WERI-Rb-1 (cell line): ENCODE data around the gene PPP1R27.
A peak's percentile ranks its signal among the peaks of the same experiment; 100 is the strongest.

Experiments used
- DNase-seq: peaks from one replicate; pipeline ENCODE4 v3.0.0-alpha.2; 2020
- H3K27ac ChIP-seq: fragments of 250-450 bp; sonication (Bioruptor Pico); 2 replicates; pipeline ENCODE4 v1.5.1; 2020; ENCODE audit warnings: mild to moderate bottlenecking, moderate library complexity
- H3K27me3 ChIP-seq: fragments of 250-450 bp; sonication (Bioruptor Pico); 2 replicates; pipeline ENCODE4 v1.5.1; 2021; ENCODE audit warnings: mild to moderate bottlenecking, low read depth, moderate library complexity; ENCODE audit not compliant: insufficient read depth, severe bottlenecking
- H3K36me3 ChIP-seq: fragments of 250-450 bp; sonication (Bioruptor Pico); 2 replicates; pipeline ENCODE4 v1.5.1; 2020; ENCODE audit warnings: mild to moderate bottlenecking, moderate library complexity
- H3K4me3 ChIP-seq: 2 replicates; pipeline ENCODE4 v1.5.1; 2011; ENCODE audit warnings: low read depth, mild to moderate bottlenecking, control low read depth, low read length
- H3K9me3 ChIP-seq: fragments of 250-450 bp; sonication (Bioruptor Pico); 2 replicates; pipeline ENCODE4 v1.5.1; 2021; ENCODE audit warnings: mild to moderate bottlenecking, moderate library complexity; ENCODE audit not compliant: severe bottlenecking
- CTCF ChIP-seq: IDR thresholded peaks from 2 replicates; pipeline ENCODE4 v1.5.1; 2011; ENCODE audit warnings: low read depth, mild to moderate bottlenecking, control low read depth, inconsistent platforms, low read length

The PPP1R27 gene

GRCh38 chr17:81858967-81859905 is 24.4 kb upstream of the PPP1R27 start:
- Histone ChIP-seq H3K36me3 (peaks cover 70% of the 10 kb centered on the region), H3K4me3 (peak overlapping the region; percentile 72), H3K27me3 (no peaks in the 10 kb centered on the region), H3K9me3 (no peaks in the 10 kb centered on the region), H3K27ac (peak overlapping the region; percentile 92)
- no peak for TF ChIP-seq CTCF
- DNase-seq = no peak

GRCh38 chr17:81858170-81858966 is 23.5 kb upstream of the PPP1R27 start:
- no peak overlapping the region for H3K27ac ChIP-seq
- no peaks in the 10 kb centered on the region for H3K9me3 ChIP-seq
- TF ChIP-seq CTCF = no peak
- H3K36me3 ChIP-seq = peaks cover 75% of the 10 kb centered on the region
- H3K4me3 ChIP-seq = no peak overlapping the region
- DNase-seq = no peak
- no peaks in the 10 kb centered on the region for H3K27me3 ChIP-seq

- Histone ChIP-seq H3K36me3 (peaks cover 97% of the 10 kb centered on the region), H3K9me3 (no peaks in the 10 kb centered on the region), H3K27ac (no peak overlapping the region), H3K4me3 (no peak overlapping the region), H3K27me3 (no peaks in the 10 kb centered on the region)
- peak; percentile 65 for TF ChIP-seq CTCF
- DNase-seq = peak; percentile 57
These were observed 20.3 kb upstream of the PPP1R27 start for GRCh38 chr17:81854974-81855774.

GRCh38 chr17:81852237-81852636 is 17.4 kb upstream of the PPP1R27 start:
- H3K36me3 ChIP-seq = peaks cover 98% of the 10 kb centered on the region
- TF ChIP-seq CTCF = no peak
- H3K4me3 ChIP-seq = no peak overlapping the region

GRCh38 chr17:81851423-81851822 is 16.6 kb upstream of the PPP1R27 start:
- Histone ChIP-seq H3K4me3 (no peak overlapping the region), H3K27ac (no peak overlapping the region), H3K9me3 (no peaks in the 10 kb centered on the region), H3K36me3 (peaks cover 100% of the 10 kb centered on the region), H3K27me3 (no peaks in the 10 kb centered on the region)
- no peak for DNase-seq
- no peak for TF ChIP-seq CTCF

More at GRCh38 chr17:81852237-81852636, 17.4 kb upstream of the PPP1R27 start:
- H3K27me3 ChIP-seq = no peaks in the 10 kb centered on the region
- H3K27ac ChIP-seq = no peak overlapping the region
- no peak for DNase-seq
- no peaks in the 10 kb centered on the region for H3K9me3 ChIP-seq
